ENCODE data around the gene TEX101.

DNA sequence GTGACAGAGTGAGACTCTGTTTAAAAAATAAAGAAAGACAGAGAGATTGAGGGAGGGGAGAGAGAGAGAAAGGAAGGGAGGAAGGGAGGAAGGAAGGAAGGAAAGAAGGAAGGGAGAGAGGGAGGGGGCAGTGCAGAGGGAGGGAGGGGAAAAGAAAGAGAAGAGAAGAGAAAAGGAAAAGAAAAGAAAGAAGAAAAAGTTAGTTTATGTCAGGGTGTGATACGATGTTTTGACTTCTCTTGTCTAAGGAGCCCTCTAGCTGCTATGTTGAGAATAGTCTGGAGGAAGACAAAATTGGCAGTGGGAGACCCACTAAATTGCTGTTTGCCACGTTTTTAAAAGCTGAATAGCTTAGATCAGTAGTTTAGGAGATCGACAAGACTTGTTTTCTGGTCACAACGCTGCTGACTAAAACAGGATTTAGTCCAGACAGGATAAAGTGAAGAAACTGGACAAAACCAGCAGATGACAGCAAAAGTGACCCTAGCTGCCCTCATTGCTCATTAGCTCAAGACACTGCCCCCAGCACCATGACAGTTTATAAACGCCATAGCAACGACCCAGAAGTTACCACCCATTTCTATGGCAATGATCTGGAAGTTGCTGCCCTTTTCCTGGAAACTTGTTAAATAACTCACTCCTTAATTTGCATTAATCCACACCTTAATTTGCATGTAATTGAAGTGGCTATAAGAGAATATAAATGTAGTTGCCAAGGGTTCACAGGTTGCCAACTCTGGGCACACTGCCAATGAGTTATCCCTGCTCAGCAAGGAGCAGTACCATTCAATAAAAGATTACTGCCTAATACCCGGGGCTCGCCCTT lies 11.1 kb downstream of the TEX101 start:
- TF ChIP-seq CTCF (IDR thresholded peaks at IDR 0.05) (peak; percentile 65), SIN3A (IDR thresholded peaks at IDR 0.05; ENCODE audit: borderline replicate concordance, insufficient read depth, low read depth, low read length) (no peak)

Measured in Panc1 (cell line).